KG1 (cell line): Measurements from ENCODE around the gene ZNF783.
"Not testable (repeated sequence)": the region's sequence is repeated elsewhere in the genome, so short reads cannot be mapped to it uniquely, and the experiment has no call there.

Experiments used
- DNase-seq: peaks from one replicate; lab custom pipeline; 2025; lab: John Stamatoyannopoulos, UW

Gene ZNF783

GRCh38 chr7:149300620-149301285, 38.8 kb downstream of the ZNF783 start:
- no peak for DNase-seq

- DNase-seq, result no peak
Measured at GRCh38 chr7:149302222-149302621, 40.2 kb downstream of the ZNF783 start.

GRCh38 chr7:149302865-149303264, 40.9 kb downstream of the ZNF783 start:
- no peak for DNase-seq

- DNase-seq, result no peak
Measured at GRCh38 chr7:149304006-149304405, 42.0 kb downstream of the ZNF783 start.

- DNase-seq, result no peak
Measured at GRCh38 chr7:149306854-149307253, 44.9 kb downstream of the ZNF783 start.

GRCh38 chr7:149307775-149308501, 45.9 kb downstream of the ZNF783 start:
- no peak for DNase-seq

GRCh38 chr7:149310113-149310836, 48.3 kb downstream of the ZNF783 start:
- DNase-seq, result no peak

- DNase-seq, result no peak
Measured at GRCh38 chr7:149310990-149311573, 49.1 kb downstream of the ZNF783 start.

GRCh38 chr7:149313981-149314380, 52.0 kb downstream of the ZNF783 start:
- no peak for DNase-seq

- no peak for DNase-seq
Measured at GRCh38 chr7:149316606-149317005, 54.6 kb downstream of the ZNF783 start.

GRCh38 chr7:149317496-149317895, 55.5 kb downstream of the ZNF783 start:
- no peak for DNase-seq

- no peak for DNase-seq
Measured at GRCh38 chr7:149317986-149318672, 56.1 kb downstream of the ZNF783 start.

GRCh38 chr7:149319376-149319775, 57.4 kb downstream of the ZNF783 start:
- DNase-seq, result no peak

GRCh38 chr7:149320313-149321124, 58.5 kb downstream of the ZNF783 start:
- no peak for DNase-seq

- DNase-seq, result not testable (repeated sequence)
Measured at GRCh38 chr7:149321125-149321905, 59.3 kb downstream of the ZNF783 start.

- no peak for DNase-seq
Measured at GRCh38 chr7:149321978-149322541, 60.1 kb downstream of the ZNF783 start.

GRCh38 chr7:149322737-149323136, 60.7 kb downstream of the ZNF783 start:
- no peak for DNase-seq

- DNase-seq, result no peak
Measured at GRCh38 chr7:149325248-149325647, 63.3 kb downstream of the ZNF783 start.

GRCh38 chr7:149329265-149329664, 67.3 kb downstream of the ZNF783 start:
- DNase-seq, result no peak

GRCh38 chr7:149329766-149330334, 67.9 kb downstream of the ZNF783 start:
- no peak for DNase-seq
